ENCODE results near the gene GCK. TPM values are rescaled to one million over a fixed set of nuclear protein-coding genes. Genes with fewer than 3 reads are reported as not detected.

The GCK gene
- total and polyA plus RNA-seq, 2 donors (not counting 3 experiments of a cell fraction or from before 2014, with no cell fraction given), result 0.17 to 0.51 TPM

DNA sequence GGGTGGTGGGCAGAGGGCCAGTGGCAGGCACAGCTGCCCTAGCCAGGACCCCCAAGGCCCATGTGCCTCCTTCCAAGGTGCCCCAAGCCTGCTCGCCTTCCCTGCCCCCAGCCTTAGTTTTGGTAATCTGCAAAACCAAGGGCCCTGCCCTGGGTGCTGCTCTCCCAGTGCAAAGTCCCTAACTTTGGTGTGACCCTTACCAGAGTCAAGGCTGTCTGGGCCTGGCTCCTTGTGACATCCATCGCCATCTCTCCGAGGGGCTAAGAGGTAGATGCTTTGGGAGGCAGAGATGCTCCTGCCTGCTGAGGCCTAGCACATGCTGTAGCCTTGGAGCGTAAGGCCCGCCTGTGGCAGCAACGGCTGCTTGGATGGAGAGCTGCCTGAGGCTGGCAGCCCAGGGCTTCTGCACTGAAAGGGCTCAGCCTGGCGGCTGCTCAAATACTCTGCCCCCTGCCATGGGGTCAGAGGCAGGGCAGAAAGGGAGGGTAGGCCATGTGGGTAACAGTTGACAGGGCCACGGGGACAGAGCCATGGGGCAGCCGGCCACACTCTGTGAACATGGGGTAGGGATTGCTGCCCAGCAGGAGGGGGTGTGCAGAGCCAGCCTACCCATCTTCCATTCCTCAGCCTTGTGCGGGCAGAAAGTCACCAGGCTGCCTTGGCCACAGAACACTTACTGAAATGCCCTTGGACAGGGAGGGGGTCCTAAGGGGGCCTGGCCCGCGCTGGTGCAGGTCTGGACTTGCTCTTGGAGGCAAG, 30.2 kb downstream of the GCK start:
- TF ChIP-seq, protein P1, sequence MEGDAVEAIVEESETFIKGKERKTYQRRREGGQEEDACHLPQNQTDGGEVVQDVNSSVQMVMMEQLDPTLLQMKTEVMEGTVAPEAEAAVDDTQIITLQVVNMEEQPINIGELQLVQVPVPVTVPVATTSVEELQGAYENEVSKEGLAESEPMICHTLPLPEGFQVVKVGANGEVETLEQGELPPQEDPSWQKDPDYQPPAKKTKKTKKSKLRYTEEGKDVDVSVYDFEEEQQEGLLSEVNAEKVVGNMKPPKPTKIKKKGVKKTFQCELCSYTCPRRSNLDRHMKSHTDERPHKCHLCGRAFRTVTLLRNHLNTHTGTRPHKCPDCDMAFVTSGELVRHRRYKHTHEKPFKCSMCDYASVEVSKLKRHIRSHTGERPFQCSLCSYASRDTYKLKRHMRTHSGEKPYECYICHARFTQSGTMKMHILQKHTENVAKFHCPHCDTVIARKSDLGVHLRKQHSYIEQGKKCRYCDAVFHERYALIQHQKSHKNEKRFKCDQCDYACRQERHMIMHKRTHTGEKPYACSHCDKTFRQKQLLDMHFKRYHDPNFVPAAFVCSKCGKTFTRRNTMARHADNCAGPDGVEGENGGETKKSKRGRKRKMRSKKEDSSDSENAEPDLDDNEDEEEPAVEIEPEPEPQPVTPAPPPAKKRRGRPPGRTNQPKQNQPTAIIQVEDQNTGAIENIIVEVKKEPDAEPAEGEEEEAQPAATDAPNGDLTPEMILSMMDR (IDR thresholded peaks at IDR 0.05; ENCODE audit: extremely low read depth in 1 of 2, insufficient read depth in 1 of 2, low read depth in 1 of 2, low read length in 2 of 2), result no peak
- no peaks in the 10 kb centered on the region for H3K36me3 ChIP-seq (ENCODE audit: control insufficient read depth in 2 of 2, extremely low read depth in 1 of 2, insufficient read depth in 2 of 2, low read length in 2 of 2)
- ChIA-PET CTCF (no interaction called here), POLR2A (no interaction called here)
- no peaks in the 10 kb centered on the region for H3K9me3 ChIP-seq (replicated peaks; ENCODE audit: control insufficient read depth, insufficient read depth, low read length)
- H3K27ac ChIP-seq (ENCODE audit: insufficient read depth, low read depth, low read length), result no peak overlapping the region
- no peak overlapping the region for H3K9ac ChIP-seq (replicated peaks; ENCODE audit: extremely low read depth, insufficient read depth, low read length)
- H2AFZ ChIP-seq (ENCODE audit: low read depth, low read length), result no peak overlapping the region
- intact Hi-C loops (cut with micrococcal nuclease) (no loop called here), dilution Hi-C loops (cut with MboI; ENCODE audit: extremely low pct_ligation_motif_present, low sequenced_read_pairs) (no loop called here)
- peaks cover 13 to 19% of the 10 kb centered on the region in 2 experiments for H3K27me3 ChIP-seq (ENCODE audit: control insufficient read depth in 2 of 2, insufficient read depth in 2 of 2, low read length in 2 of 2)
- H3K79me2 ChIP-seq (ENCODE audit: control insufficient read depth, insufficient read depth, low read length), result no peaks in the 10 kb centered on the region
- FAIRE-seq, result no peak
- H3K9me1 ChIP-seq (replicated peaks; ENCODE audit: control insufficient read depth, extremely low read depth, insufficient read depth, low read length), result no peaks in the 10 kb centered on the region
- no TSS peak for BruUV-seq (replicated peaks)
- H4K20me1 ChIP-seq (replicated peaks; ENCODE audit: control insufficient read depth, extremely low read depth, insufficient read depth, low read length), result no peaks in the 10 kb centered on the region
- H3K4me2 ChIP-seq (ENCODE audit: insufficient read depth, low read length), result no peak overlapping the region
- no peak overlapping the region for H3K4me3 ChIP-seq (replicated peaks in 1 of 3; ENCODE audit: insufficient read depth in 1 of 3, low read depth in 1 of 3, low read length in 3 of 3)
- H3K4me1 ChIP-seq (ENCODE audit: control insufficient read depth, extremely low read depth, insufficient read depth, low read length), result no peaks in the 10 kb centered on the region
- no peak for DNase-seq (ENCODE audit: low read depth, low spot score)

DNA sequence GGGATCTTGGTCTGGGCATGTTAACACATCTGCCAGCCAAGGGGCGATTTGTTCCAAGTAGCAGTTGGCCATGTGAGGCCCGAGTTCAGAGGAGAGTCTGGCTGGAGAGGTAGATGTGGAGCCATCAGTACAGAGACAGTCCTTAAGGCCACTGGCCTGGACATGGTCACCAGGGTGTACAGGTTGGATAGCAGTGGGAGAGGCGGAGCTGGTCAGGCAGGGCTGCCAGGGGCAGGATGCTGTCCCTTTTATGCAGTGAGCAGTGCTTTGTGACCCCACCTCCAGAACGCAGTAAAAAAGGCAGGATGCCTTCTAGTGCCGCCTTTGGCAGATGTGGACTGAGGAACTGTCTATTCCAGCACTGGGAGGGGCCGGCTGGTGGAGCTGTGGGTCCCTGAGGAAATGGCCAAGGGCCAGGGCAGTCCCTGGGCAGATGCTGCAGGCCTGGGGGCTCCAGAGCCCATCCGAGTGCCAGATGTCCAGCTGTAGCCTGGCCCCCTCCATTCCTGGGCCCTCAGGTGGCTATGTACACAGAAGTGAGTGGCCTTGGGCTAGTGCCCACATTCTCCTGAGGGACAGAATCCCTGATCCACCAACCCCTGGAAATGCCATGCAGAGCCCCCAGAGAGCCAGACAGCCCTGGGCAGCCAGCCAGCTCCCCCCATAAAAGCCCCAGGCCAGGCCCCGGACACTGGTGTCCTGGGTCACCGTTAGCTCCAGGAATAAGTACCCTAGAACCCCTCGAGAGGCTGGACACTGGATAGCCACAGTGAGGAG, 31.0 kb downstream of the GCK start:
- Histone ChIP-seq H3K9me1 (replicated peaks; ENCODE audit: control insufficient read depth, extremely low read depth, insufficient read depth, low read length) (no peaks in the 10 kb centered on the region), H3K4me3 (replicated peaks in 1 of 3; ENCODE audit: insufficient read depth in 1 of 3, low read depth in 1 of 3, low read length in 3 of 3) (no peak overlapping the region), H3K4me2 (ENCODE audit: insufficient read depth, low read length) (no peak overlapping the region), H3K36me3 (ENCODE audit: control insufficient read depth in 2 of 2, extremely low read depth in 1 of 2, insufficient read depth in 2 of 2, low read length in 2 of 2) (no peaks in the 10 kb centered on the region), H3K79me2 (ENCODE audit: control insufficient read depth, insufficient read depth, low read length) (no peaks in the 10 kb centered on the region), H3K9me3 (replicated peaks; ENCODE audit: control insufficient read depth, insufficient read depth, low read length) (no peaks in the 10 kb centered on the region), H2AFZ (ENCODE audit: low read depth, low read length) (no peak overlapping the region), H3K4me1 (ENCODE audit: control insufficient read depth, extremely low read depth, insufficient read depth, low read length) (no peaks in the 10 kb centered on the region), H3K27ac (ENCODE audit: insufficient read depth, low read depth, low read length) (no peak overlapping the region), H3K27me3 (ENCODE audit: control insufficient read depth in 2 of 2, insufficient read depth in 2 of 2, low read length in 2 of 2) (peaks cover 9 to 12% of the 10 kb centered on the region in 2 experiments), H4K20me1 (replicated peaks; ENCODE audit: control insufficient read depth, extremely low read depth, insufficient read depth, low read length) (no peaks in the 10 kb centered on the region), H3K9ac (replicated peaks; ENCODE audit: extremely low read depth, insufficient read depth, low read length) (no peak overlapping the region)
- intact Hi-C loops (cut with micrococcal nuclease), result no loop called here
- no peak for TF ChIP-seq MYC (IDR thresholded peaks at IDR 0.05; ENCODE audit: low read depth, low read length)
- TF ChIP-seq, protein P1 (IDR thresholded peaks at IDR 0.05; ENCODE audit: extremely low read depth in 1 of 2, insufficient read depth in 1 of 2, low read depth in 1 of 2, low read length in 2 of 2), result no peak
- TF ChIP-seq EZH2 (IDR thresholded peaks at IDR 0.05; ENCODE audit: borderline replicate concordance, low read depth, low read length, severe bottlenecking), result no peak
- no peak for TF ChIP-seq POLR2A (IDR thresholded peaks at IDR 0.05; ENCODE audit: low read depth, low read length)
- TF ChIP-seq GATA2 (IDR thresholded peaks at IDR 0.05; ENCODE audit: insufficient read depth, insufficient read length, low read depth, low read length), result no peak
- TF ChIP-seq, protein P2, sequence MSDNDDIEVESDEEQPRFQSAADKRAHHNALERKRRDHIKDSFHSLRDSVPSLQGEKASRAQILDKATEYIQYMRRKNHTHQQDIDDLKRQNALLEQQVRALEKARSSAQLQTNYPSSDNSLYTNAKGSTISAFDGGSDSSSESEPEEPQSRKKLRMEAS (IDR thresholded peaks at IDR 0.05; ENCODE audit: insufficient read depth, insufficient read length), result no peak
- TF ChIP-seq POLR2AphosphoS5 (IDR thresholded peaks at IDR 0.05; ENCODE audit: insufficient read depth, low read depth, low read length), result no peak
- no peak for TF ChIP-seq JUN (IDR thresholded peaks at IDR 0.05; ENCODE audit: borderline replicate concordance, insufficient read depth, insufficient read length, low read depth)
- no peak for TF ChIP-seq FOS (IDR thresholded peaks at IDR 0.05; ENCODE audit: borderline replicate concordance, insufficient read depth, low read length)
- dilution Hi-C loops (cut with MboI; ENCODE audit: extremely low pct_ligation_motif_present, low sequenced_read_pairs), result no loop called here
- DNase-seq (ENCODE audit: low read depth, low spot score) (no peak), FAIRE-seq (no peak)
- CTCF ChIA-PET, result no interaction called here
- POLR2A ChIA-PET, result no interaction called here
- no TSS peak for BruUV-seq (replicated peaks)
